H1 (cell line): ENCODE measurements around the gene CHTF18. TPM values are rescaled to one million over a fixed set of nuclear protein-coding genes. Genes with fewer than 3 reads are reported as not detected.

Experiments
- ASH2L ChIP-seq: fragments of 200-600, 300-600 bp; sonication (generic); IDR thresholded peaks from one replicate; pipeline ENCODE4 v1.7.1; 2017; ENCODE audit warnings: low read length
- EP300 ChIP-seq, 2 experiments: IDR thresholded peaks; 1 replicate in 1 of 2; 2 replicates in 1 of 2; pipeline ENCODE4 v1.6.1; 2011 to 2012; ENCODE audit warnings: low read depth in 2 of 2, low read length in 2 of 2, mild to moderate bottlenecking in 2 of 2, borderline replicate concordance in 1 of 2, inconsistent platforms in 1 of 2, moderate library complexity in 1 of 2
- polyA plus RNA-seq, 7 experiments: library from polyadenylated mRNA; depleted of rRNA in 3 of 7; stranded (reverse) in 5 of 7; unstranded in 2 of 7; fragments of >200 nt in 5 of 7; fragments of 200-250 nt in 2 of 7; gene quantifications; 1 replicate in 5 of 7; 2 replicates in 1 of 7; 4 replicates in 1 of 7; pipeline versions ENCODE4 v1.2.1 to v1.2.3, GENCODE V29; 2011 to 2013; ENCODE audit warnings: missing spikeins in 2 of 7, mixed read lengths in 2 of 7
- total RNA-seq: library from RNA; stranded (reverse); fragmentation: NEBNext Ultra II Directional; extraction: Animal tissue kit (Norgen Biotek cat#: 25700); gene quantifications from 2 replicates; pipeline ENCODE4 v1.2.1, GENCODE V29; 2021

Gene CHTF18
- total and polyA plus RNA-seq, 2 of the 8 experiments (the other 6 are each of a cell fraction or from before 2014, with no cell fraction given) = 75.3 to 104 TPM

GRCh38 chr16:833411-833810 lies 45.0 kb downstream of the CHTF18 start (continued):
- TF ChIP-seq EP300 (IDR thresholded peaks at IDR 0.05; ENCODE audit: borderline replicate concordance in 1 of 2, low read depth in 2 of 2, low read length in 2 of 2) = no peak
- TF ChIP-seq ASH2L = no peak
